GM19395 (cell line): ENCODE results near the gene ERVH48-1.
A peak's percentile ranks its signal among the peaks of the same experiment; 100 is the strongest.
"Not testable (repeated sequence)": the region's sequence is repeated elsewhere in the genome, so short reads cannot be mapped to it uniquely, and the experiment has no call there.

Source experiments
- ATAC-seq: cut with Tn5 transposase; IDR thresholded peaks from one replicate; pipeline ENCODE4 v1.9.1; 2021; ENCODE audit warnings: mild to moderate bottlenecking, moderate library complexity; ENCODE audit not compliant: unreplicated experiment

The ERVH48-1 gene

DNA sequence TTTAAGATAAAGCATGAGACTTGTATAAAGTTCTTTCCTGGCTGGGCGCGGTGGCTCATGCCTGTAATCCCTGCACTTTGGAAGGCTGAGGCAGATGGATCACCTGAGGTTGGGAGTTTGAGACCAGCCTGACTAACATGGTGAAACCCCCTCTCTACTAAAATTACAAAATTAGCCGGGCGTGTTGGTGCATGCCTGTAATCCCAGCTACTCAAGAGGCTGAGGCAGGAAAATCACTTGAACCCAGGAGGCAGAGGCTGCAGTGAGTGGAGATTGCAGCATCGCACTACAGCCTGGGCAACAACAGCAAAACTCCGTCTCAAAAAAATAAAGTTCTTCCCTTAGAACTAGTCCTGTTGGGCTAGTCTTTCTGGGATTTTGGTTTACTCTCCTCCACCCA is 13.5 kb downstream of the ERVH48-1 start:
- ATAC-seq: not testable (repeated sequence)

DNA sequence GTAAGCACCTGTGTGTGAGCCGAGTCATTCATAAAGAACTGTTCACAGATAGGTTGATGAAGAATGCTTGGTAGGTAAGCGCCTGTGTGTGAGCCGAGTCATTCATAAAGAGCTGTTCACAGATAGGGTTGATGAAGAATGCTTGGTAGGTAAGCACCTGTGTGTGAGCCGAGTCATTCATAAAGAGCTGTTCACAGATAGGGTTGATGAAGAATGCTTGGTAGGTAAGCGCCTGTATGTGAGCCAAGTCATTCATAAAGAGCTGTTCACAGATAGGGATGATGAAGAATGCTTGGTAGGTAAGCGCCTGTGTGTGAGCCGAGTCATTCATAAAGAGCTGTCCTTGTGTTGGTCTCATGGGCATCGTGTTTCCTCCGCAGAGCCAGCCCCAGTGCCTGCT is 16.9 kb downstream of the ERVH48-1 start:
- ATAC-seq: not testable (repeated sequence)

DNA sequence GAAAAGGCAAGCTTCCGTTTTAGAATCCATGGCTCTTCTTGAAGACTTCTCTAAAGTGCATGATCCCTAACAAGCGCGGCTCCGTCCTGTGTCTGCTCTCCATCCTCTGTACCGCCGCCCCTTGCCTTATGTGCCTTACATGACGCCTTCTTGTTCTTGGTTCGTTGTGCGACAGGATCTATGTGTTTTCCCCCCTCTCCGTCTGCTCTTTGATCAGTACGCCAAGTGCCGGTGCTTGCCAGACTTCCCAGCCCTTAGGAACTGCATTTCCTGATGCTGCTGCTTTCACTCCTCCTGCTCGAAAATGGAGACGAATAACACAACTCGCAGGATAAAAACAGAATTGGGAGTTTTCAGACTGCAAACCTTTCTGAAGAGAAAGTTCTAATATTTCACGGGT is 19.2 kb downstream of the ERVH48-1 start:
- no peak for ATAC-seq

- ATAC-seq: no peak
Measured at GRCh38 chr21:42905195-42905594, 20.2 kb downstream of the ERVH48-1 start.

- no peak for ATAC-seq
Measured at GRCh38 chr21:42903817-42904216, 21.6 kb downstream of the ERVH48-1 start.

DNA sequence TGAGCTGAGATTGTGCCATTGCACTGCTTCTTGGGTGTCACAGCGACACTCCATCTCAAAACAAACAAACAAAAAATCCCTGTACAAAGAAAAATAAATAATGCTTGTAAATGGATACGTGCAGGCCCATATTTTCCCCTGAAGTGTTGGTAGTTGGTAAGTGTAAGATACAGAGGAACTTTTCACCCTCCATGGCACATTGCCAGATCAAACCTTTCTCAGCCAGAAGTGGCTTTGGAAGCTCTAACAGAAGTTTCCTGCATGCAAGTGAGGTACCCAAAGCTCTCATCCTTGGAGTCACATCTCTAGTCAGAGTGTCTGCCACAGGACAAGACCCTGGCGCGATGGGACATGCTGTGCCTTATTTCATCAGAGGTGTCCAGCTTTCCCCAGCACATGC is 25.0 kb downstream of the ERVH48-1 start:
- ATAC-seq: no peak

GRCh38 chr21:42892931-42893755 is 32.3 kb downstream of the ERVH48-1 start, which contains the start of gene NDUFV3:
Gene NDUFV3, plus strand, starts transcription at chr21:42893309. Its CDS starts 25 bp downstream, at chr21:42893334.
- ATAC-seq: peak; percentile 83

GRCh38 chr21:42892582-42892930 is 32.9 kb downstream of the ERVH48-1 start:
- no peak for ATAC-seq

- ATAC-seq: no peak
Measured at GRCh38 chr21:42887326-42887725, 38.1 kb downstream of the ERVH48-1 start.

GRCh38 chr21:42883921-42884320 is 41.5 kb downstream of the ERVH48-1 start:
- no peak for ATAC-seq

DNA sequence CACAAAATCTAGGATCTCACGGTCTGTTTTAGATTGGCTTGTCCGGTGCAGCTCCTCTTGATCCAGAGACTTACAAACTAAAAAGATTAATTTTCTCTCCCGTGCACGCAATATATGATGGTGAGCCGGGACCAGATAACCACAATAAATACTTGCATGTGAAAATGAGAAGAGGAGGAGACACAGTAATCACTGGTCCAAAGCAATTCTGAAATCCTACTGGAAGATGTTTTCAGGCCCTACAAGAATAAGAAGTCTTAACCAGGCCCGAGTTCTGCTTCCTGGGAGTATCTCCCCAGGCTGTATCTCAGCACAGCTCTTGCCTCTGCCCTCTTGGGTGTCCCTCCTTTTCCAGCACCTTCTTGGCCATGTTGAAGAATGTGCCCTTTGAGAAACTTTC is 45.1 kb downstream of the ERVH48-1 start:
- ATAC-seq: no peak

DNA sequence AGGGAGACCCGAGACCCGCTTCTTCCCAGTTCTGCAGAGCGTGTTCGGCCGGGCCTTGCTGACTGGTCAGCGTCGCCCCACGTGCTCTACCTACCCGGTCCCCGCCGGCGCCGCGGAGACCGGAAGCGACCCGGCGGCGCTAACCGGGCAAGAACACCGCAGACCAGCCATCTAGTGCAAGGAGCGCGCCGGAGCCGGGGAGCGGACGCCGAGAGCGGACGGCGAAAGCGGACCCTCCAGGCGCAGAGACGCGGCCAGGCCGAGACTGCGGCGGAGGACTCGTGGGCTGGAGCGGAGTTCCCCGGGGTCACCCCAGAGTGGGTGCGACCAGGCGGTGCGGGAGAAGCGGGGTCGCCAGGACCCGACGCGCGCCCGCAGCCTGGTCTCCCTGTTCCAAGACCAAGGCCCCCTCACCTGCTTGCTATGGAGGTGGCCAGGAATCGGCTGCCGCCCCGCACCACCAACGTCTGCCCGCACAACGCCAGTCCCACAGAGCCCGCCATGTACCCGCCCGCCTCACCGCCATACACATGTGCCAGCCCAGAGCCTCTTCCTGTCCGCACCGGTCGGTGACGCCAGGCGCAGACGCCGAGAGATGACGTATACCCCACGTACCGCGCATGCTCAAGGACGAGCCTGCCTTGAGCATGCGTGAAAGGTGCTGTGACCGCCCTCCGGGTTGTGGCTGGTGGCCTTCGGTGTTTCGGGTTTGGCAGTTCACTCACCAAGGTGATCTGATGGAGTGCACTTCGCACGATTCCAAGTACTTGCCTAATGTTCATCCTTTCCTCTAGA is 46.2 kb downstream of the ERVH48-1 start, which contains the start of gene WDR4:
TSS of gene WDR4 (minus strand) at position 547 of the 795 bp plus-strand sequence. CDS start at position 503, 44 bp downstream.
- ATAC-seq: peak; percentile 81

GRCh38 chr21:42878678-42878992 is 46.8 kb downstream of the ERVH48-1 start:
- peak; percentile 31 for ATAC-seq

- not testable (repeated sequence) for ATAC-seq
Measured at GRCh38 chr21:42875811-42876210, 49.6 kb downstream of the ERVH48-1 start.

- ATAC-seq: no peak
Measured at GRCh38 chr21:42873096-42873495, 52.3 kb downstream of the ERVH48-1 start.

- ATAC-seq: no peak
Measured at GRCh38 chr21:42868196-42868595, 57.2 kb downstream of the ERVH48-1 start.
